LNCaP clone FGC (cell line): ENCODE results near the gene LSM4.

Experiments used
- DNase-seq: peaks from one replicate; pipeline ENCODE4 v3.0.0-alpha.2; 2011; ENCODE audit warnings: low read depth
- H3K4me3 ChIP-seq: 2 replicates; pipeline ENCODE4 v1.5.1; 2011; ENCODE audit warnings: mild to moderate bottlenecking, low read depth, low read length, control low read depth
- TF ChIP-seq, protein P1 (sequence below): IDR thresholded peaks from 2 replicates; pipeline ENCODE4 v1.5.1; 2012; ENCODE audit warnings: mild to moderate bottlenecking; ENCODE audit not compliant: control insufficient read depth, insufficient read depth; ENCODE audit errors: extremely low read depth

LSM4 gene

DNA sequence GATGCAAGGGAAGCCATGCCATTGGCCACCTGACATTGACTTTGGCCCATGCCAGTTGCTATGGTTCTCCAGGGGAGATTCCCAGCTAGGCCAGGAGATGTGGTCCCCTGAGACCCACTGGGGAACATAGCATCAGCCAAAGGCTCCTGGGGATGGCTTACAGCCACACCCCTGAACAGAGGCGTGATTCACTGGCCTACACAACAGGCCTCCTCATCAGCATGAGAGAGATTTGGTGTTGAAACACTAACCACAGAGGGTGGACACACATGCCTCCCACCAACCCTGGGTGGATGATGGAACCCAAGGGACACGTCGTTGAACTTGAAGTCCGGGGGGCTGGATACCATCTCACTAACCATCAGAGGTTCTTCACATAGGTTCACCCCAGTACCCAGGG is 63.0 kb downstream of the LSM4 start:
- H3K4me3 ChIP-seq: no peak overlapping the region
- TF ChIP-seq, protein P1, sequence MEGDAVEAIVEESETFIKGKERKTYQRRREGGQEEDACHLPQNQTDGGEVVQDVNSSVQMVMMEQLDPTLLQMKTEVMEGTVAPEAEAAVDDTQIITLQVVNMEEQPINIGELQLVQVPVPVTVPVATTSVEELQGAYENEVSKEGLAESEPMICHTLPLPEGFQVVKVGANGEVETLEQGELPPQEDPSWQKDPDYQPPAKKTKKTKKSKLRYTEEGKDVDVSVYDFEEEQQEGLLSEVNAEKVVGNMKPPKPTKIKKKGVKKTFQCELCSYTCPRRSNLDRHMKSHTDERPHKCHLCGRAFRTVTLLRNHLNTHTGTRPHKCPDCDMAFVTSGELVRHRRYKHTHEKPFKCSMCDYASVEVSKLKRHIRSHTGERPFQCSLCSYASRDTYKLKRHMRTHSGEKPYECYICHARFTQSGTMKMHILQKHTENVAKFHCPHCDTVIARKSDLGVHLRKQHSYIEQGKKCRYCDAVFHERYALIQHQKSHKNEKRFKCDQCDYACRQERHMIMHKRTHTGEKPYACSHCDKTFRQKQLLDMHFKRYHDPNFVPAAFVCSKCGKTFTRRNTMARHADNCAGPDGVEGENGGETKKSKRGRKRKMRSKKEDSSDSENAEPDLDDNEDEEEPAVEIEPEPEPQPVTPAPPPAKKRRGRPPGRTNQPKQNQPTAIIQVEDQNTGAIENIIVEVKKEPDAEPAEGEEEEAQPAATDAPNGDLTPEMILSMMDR: no peak
- DNase-seq: no peak

DNA sequence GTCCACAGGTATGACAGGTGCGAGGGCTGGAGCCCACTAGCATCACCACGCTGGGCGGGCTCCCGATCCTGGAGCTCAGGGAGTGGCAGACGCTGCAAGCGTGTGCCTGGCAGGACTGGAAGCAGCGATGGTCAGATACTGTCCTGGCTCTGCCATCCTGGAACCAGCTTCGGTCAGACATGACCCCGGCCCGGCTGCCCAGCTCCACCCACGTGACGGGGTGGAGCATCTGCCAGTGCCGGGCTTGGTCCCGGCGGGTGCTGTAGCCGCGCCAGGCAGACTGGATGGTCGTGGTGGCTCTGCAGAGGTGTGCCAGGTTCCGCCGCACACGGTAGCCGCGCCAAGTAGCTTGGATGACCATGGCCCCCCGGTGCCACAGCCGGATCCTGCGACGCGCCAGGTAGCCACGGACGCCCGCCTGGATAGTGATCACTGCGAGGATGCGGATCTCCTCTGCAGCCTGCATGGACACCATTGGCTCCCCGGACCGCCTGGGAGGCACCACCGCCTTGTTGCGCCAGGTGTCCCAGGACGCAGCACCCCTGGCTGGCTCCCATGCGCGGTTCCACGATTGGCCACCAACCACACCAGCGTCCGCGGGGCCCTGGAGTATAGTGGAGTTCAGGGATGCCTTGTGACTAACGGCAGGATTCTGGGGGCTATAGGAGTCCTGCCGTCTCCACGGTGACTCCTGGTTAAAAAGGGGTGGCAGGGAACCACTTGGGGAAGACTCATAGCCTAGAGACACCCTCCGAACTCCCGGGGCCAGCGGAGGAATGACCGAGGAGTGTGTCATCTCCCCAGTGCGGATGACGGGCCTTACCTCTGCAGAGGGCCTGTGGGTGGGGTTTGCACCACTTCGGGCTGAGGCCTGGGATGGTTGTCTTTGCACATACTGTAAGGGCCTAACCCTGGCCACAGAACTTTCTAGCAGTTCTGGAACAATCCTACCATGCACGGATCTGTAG is 65.1 kb downstream of the LSM4 start:
- TF ChIP-seq, protein P1: no peak
- no peak overlapping the region for H3K4me3 ChIP-seq
- DNase-seq: no peak
